GM19035 (cell line): ENCODE results near the gene ARHGAP10.
A peak's percentile ranks its signal among the peaks of the same experiment; 100 is the strongest.

Source experiments
- ATAC-seq: cut with Tn5 transposase; IDR thresholded peaks from one replicate; pipeline ENCODE4 v1.9.1; 2021; ENCODE audit not compliant: unreplicated experiment

Gene ARHGAP10

GRCh38 chr4:147844781-147845180 lies 112.9 kb downstream of the ARHGAP10 start:
- ATAC-seq: no peak

DNA sequence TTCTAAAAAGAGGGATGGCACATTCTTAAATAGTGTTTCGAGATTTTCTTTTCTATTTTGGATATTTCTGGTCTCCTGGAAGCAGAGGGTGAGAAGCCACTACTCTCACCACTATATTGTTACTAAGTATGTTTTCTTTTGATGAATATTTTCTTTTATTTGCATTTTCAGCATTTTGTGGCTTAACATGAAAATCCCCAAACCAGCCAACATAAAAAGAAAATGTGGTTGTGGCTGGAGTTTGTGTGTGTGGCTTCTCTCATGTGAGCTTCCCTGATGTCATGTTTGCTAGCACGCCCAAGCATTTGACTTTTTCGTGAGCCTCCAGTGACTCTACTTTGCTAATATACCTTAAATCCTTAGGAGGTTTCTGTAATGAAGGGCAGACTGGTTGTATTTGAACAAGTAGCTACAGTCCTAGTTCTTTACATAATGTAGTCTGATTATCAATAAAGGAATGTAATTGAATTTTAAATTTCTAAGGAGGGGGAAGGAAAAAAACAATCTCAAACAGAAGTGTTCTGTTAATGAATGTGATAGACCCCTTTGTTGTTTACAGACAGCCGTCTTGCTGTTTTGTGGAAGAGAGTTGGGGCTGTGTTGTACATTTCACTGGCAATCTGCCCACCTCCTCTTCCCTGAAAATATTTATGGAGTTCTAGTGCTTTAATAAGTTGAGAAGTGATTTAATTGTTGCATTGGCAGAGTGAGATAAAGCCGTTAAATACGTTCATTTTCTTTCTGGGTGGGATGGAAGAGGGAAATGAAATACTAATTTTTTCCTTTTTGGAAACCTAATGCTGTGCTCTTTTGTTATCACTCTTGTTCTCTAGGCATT lies 114.6 kb downstream of the ARHGAP10 start:
- peak; percentile 87 for ATAC-seq

DNA sequence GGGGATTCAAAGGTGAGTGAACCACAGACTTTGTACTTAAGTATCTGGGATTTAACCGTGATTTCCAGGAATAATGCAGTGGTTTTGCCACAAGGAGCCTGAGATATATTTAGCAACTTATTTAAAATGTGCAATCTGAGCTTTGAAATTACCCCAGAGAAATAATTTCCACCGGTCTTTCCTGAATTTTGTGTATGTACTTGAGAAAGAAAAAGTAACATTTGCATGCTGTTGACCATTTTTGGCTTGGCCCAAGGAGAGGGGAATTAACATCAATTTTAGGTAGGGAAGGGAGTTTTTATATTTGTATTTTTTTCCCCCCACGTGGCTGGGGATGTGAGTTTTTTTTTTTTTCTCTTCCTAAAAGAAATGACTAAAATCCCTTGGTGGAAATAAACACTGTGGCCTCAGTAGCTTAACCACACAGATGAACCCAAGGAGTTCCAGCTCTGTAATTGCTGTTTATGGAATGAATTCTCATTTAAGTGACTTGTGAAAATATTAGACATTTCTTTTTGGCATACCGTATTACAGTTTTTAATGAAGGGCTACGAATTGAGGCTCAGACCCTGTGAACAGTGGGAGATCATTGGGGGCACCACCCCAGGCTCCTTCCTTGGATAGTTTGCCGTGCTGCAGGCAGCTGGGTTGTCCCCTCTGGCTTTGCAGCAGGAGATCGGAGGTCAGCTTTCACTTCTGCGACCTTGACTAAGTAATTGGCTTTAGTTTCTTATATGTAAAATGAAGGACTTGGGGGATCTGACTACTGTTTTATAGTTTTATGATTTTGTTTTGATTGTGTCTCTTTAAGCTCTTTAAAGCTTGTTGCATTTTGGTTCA lies 116.1 kb downstream of the ARHGAP10 start:
- no peak for ATAC-seq

DNA sequence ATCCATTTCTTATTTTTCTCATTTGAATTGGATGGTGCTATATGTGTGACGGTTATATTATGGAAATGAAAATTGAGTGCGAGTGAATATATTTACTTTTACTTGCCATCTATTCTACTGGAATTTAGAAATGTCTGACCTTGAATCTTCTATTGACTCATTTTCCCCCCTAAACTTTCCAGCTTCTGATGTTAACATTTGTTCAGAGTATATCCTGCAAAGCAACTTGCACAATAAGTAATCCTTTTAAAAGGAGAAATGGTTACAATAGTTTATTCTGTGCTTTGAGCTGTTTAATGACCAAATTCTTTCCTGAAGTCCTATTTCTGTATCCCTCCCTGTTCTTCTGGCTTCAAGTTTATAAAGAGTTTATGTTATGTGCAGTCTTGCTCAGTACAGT lies 116.7 kb downstream of the ARHGAP10 start:
- no peak for ATAC-seq

GRCh38 chr4:147851135-147851534 lies 119.2 kb downstream of the ARHGAP10 start:
- ATAC-seq: no peak

DNA sequence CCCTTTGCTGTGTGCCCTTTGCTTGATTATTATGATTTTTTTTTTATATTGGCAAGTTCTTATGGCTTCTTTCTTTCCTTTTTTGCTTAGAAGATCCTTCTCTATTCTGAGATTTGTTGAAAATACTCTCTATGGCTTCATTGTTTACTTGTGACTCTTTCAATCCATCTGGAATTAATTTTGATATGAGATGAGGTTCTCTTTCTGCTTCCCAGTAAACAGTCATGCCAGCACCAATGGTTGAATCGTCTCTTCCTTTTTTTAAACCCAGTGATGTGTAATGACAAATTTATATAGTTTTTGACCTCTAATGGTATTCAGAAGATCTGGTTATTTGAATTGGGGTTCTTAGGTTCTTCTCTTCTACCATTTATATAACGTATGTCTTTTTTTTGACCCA lies 121.8 kb downstream of the ARHGAP10 start:
- ATAC-seq: no peak

DNA sequence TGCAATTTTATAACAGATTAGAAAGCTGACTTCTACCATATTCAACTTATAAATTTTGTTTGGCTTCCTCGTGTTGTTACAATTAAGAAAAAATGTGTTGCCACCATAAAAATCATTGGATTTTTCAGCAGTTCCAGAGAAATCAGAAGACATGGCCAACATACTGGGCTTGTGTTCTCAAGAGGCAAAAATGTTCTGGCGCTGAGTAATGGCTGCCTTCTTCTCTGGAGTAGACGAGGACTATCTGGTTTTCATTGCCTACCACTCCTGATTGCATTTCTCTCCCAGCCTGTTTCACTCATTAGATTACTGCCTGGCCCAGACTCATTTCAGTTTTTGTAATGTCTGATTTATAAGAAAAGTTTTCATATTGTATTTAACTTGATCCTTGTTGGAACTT lies 122.3 kb downstream of the ARHGAP10 start:
- no peak for ATAC-seq

- ATAC-seq: no peak
Observed at GRCh38 chr4:147855571-147856009, 123.7 kb downstream of the ARHGAP10 start.

DNA sequence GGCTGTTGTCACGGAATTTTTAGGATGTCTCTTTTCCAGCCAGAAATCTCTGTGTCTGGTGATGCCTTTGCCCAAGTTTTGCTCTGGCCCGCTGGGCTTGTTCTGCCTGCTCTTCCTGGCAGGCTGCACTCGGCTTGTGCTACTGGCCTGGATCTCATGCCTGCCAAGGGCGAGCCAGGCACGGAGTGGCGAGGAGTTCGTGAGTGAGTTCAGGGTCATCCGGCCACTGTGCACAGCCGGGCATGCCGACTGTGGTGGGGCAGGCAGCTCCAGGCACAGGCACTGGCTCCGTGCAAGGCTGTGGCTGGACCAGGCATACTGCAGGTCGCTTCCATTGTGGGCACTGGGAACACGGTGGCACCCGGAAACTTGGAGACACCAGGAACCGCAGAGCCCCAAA lies 129.1 kb downstream of the ARHGAP10 start:
- no peak for ATAC-seq

- no peak for ATAC-seq
Observed at GRCh38 chr4:147862043-147862692, 130.3 kb downstream of the ARHGAP10 start.

GRCh38 chr4:147863111-147863747 lies 131.3 kb downstream of the ARHGAP10 start:
- no peak for ATAC-seq

GRCh38 chr4:147863808-147864472 lies 132.1 kb downstream of the ARHGAP10 start:
- no peak for ATAC-seq

DNA sequence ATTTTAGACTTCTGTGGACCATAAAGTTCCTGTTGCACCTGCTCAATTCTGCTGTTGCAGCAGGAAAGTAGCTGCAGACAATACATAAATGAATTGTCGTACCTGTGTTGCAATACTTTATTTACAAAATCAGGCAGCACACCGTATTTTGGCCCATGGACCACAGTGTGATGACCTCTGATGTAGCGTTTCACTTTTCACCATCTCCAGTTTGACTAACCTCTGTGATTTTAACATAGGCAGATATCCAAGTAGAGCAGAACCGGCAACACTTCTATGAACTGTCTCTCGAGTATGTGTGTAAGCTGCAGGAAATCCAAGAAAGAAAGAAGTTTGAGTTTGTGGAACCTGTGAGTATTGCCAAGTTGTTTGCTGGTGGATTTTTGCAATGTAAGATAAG lies 132.7 kb downstream of the ARHGAP10 start:
- no peak for ATAC-seq

GRCh38 chr4:147865926-147866325 lies 134.0 kb downstream of the ARHGAP10 start:
- no peak for ATAC-seq

- ATAC-seq: peak; percentile 89
Observed at GRCh38 chr4:147866532-147867271, 134.8 kb downstream of the ARHGAP10 start.

DNA sequence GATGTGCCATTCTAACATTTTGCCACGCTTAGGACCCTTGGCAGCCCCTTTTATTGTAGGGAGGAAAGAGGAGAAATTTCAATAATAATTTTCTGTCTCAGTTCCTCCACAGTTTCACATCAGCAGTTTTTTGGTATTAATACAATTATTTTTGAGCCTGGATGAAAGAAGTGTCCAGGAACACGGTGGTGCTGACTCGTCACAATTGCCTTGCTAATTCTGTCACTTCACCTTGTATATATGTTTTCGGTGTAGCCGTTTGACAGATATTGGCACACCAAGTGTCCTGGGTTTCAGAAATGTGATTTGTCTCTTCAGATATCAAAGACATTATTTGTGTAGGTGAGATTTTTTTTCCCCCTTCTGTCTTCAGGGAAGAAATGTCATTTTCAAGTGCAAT lies 142.2 kb downstream of the ARHGAP10 start:
- ATAC-seq: no peak

- no peak for ATAC-seq
Observed at GRCh38 chr4:147877308-147877771, 145.5 kb downstream of the ARHGAP10 start.

DNA sequence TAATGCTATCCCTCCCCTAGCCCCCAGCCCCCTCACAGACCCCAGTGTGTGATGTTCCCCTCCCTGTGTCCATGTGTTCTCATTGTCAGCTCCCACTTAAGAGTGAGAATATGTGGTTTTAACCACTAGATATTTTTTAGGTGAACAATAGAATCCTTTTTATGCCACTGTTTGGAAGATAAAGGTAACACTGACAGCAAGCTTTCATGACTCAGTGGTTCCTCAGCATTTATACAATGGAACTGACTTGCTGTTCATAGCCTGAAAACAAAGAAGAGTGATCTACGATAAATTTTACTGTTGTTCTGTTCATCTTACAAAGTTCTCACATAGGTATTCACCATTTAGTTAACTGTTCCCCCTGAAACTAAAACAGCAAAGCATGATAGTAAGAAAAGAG lies 147.8 kb downstream of the ARHGAP10 start:
- no peak for ATAC-seq

DNA sequence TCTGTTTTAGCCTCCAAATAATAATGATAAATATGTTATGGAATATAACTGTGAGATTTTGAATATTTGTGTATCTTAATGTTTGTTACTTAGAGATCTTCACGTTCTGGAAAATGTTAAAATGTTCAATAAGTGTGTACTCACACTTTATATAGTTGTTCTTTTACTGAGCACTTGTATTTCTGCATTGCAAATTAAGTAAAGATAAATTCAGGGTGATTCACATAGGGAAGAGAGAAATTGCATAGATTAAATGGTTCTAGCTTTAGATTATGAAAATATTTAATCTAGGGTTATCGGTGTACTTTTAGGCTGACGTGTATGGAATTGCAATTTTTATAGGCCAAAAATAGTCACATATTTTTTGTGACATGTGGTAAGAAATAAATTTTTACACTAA lies 148.6 kb downstream of the ARHGAP10 start:
- no peak for ATAC-seq

DNA sequence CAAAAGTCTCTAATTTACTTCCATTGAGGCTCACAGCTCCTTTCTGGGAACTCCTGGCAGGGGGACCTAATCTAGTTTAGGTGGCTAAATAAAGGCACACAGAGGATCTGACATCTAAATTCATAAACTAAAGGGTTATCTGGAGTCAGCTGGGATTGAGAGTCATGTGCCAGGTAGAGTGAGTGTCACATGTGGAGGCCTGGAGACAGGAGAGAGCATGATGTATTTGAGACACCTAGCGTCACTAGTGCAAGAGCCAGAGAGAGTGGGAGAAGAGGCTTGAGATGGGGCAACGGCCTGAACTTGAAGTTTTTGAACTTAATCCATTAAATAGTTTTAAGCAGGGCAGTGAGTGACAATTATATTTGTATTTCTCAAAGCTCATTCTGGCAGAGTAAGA lies 152.6 kb downstream of the ARHGAP10 start:
- no peak for ATAC-seq
